GM12865 (cell line): ENCODE data around the gene ZNF93.
"Not testable (repeated sequence)": the region's sequence is repeated elsewhere in the genome, so short reads cannot be mapped to it uniquely, and the experiment has no call there.

ENCODE experiments used
- DNase-seq: peaks from one replicate; pipeline ENCODE4 v3.0.0; 2010; ENCODE audit warnings: low read depth
- H3K4me3 ChIP-seq: 2 replicates; pipeline ENCODE4 v1.5.1; 2011; ENCODE audit warnings: mild to moderate bottlenecking, low read depth, low read length, control low read depth
- CTCF ChIP-seq: IDR thresholded peaks from 2 replicates; pipeline ENCODE4 v1.5.1; 2011; ENCODE audit warnings: low read length, control low read depth, low read depth, inconsistent platforms; ENCODE audit not compliant: insufficient read depth; ENCODE audit errors: missing control alignments

ZNF93 gene

DNA sequence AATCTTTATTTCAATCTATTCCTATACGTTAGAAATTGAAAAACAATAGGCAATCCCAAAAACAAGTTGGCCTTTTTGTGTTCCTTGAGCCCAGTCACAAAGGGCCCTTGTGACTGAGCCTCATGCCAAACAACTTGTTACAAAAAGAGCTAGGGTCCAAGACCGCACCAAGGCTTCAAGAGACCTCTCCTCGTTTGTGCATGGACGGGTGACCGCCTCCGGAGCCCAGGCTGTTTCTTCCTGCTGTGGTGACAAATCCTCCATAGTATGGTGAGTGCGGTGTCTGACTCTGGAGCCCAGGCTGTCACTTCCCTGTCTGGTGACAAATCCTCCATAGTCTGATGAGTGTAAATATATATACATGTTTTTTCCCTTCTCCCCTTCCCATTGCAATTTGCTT is 63.7 kb downstream of the ZNF93 start:
- no peak for DNase-seq
- H3K4me3 ChIP-seq: no peak overlapping the region
- no peak for TF ChIP-seq CTCF

GRCh38 chr19:19966126-19966525 is 65.4 kb downstream of the ZNF93 start:
- not testable (repeated sequence) for H3K4me3 ChIP-seq, DNase-seq

DNA sequence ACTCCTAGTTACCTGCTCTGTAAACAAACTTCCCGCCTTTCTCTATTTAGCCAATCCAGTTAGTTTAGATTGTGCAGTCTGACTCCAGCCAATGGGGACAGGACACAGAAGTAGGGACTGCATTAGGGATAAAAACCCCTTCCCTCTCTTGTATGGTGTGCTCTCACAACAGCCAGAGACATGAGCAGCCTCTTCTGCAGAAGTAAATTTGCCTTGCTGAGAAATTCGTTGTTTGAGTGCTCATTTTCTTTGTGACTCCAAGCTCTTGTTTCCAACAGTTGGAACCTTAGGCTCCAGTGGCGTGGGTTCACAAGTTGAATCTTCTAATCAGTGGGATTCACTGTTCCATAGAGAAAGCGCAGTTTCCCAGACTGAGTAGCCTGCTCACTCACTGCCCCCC is 66.1 kb downstream of the ZNF93 start:
- no peak overlapping the region for H3K4me3 ChIP-seq
- TF ChIP-seq CTCF: no peak
- no peak for DNase-seq
